Left ventricle myocardium inferior (tissue), 1 donor: Measurements from ENCODE around the gene EML2. TPM values are rescaled to one million over a fixed set of nuclear protein-coding genes. Genes with fewer than 3 reads are reported as not detected.

Experiments used
- DNase-seq: peaks from one replicate; pipeline ENCODE4 v3.0.0-alpha.2; 2020
- H3K27ac ChIP-seq: fragments of 200-600 bp; replicated peaks from 2 replicates; pipeline ENCODE4 v1.8.0; 2021
- H3K27me3 ChIP-seq: fragments of 200-600 bp; 2 replicates; pipeline ENCODE4 v1.8.0; 2021; ENCODE audit warnings: low read depth
- H3K36me3 ChIP-seq: fragments of 200-600 bp; 2 replicates; pipeline ENCODE4 v1.8.0; 2021
- H3K4me1 ChIP-seq: fragments of 200-600 bp; 2 replicates; pipeline ENCODE4 v1.8.0; 2021
- H3K4me3 ChIP-seq: fragments of 200-600 bp; 2 replicates; pipeline ENCODE4 v1.8.0; 2021; ENCODE audit warnings: mild to moderate bottlenecking, moderate library complexity
- H3K9me3 ChIP-seq: fragments of 200-600 bp; replicated peaks from 2 replicates; pipeline ENCODE4 v1.8.0; 2021
- CTCF ChIP-seq: fragments of 200-600 bp; IDR thresholded peaks from 2 replicates; pipeline ENCODE4 v1.8.0; 2021; ENCODE audit warnings: antibody characterized with exemption, mild to moderate bottlenecking, borderline replicate concordance
- intact Hi-C: fragments of 100-400 bp; cut with micrococcal nuclease; formaldehyde crosslinking; loops from one replicate; pipeline ENCODE4 v1.11.0; 2022
- total RNA-seq: library from RNA; stranded (reverse); fragmentation: NEBNext Ultra II Directional; extraction: Animal tissue kit (Norgen Biotek cat#: 25700); gene quantifications from one replicate; pipeline ENCODE4 v1.2.1, GENCODE V29; 2021
- donor health status: DM: no; HTN: yes; CAD: no; lungs with severe emphysema.

The EML2 gene
- total RNA-seq, 1 donor from 2014 or later, result 48.4 TPM

GRCh38 chr19:45581576-45581975, 57.6 kb downstream of the EML2 start:
- H3K4me3 ChIP-seq, result no peak overlapping the region
- H3K27me3 ChIP-seq, result no peaks in the 10 kb centered on the region
- no peaks in the 10 kb centered on the region for H3K9me3 ChIP-seq
- H3K4me1 ChIP-seq, result peaks cover 55% of the 10 kb centered on the region
- H3K27ac ChIP-seq, result peak overlapping the region; percentile 13
- H3K36me3 ChIP-seq, result no peaks in the 10 kb centered on the region
- no peak for DNase-seq
- intact Hi-C loops, result no loop called here
- TF ChIP-seq CTCF, result no peak

GRCh38 chr19:45578861-45579260, 60.3 kb downstream of the EML2 start:
- Histone ChIP-seq H3K27me3 (no peaks in the 10 kb centered on the region), H3K4me1 (peaks cover 70% of the 10 kb centered on the region), H3K9me3 (no peaks in the 10 kb centered on the region), H3K36me3 (no peaks in the 10 kb centered on the region), H3K4me3 (no peak overlapping the region), H3K27ac (peak overlapping the region; percentile 81)
- intact Hi-C loops, result loop anchor here (10.0 kb wide), 1 partner anchor 54 kb away; no protein-coding TSS in a partner anchor
- TF ChIP-seq CTCF, result no peak
- DNase-seq, result no peak

- H3K36me3 ChIP-seq, result no peaks in the 10 kb centered on the region
- H3K4me1 ChIP-seq, result peaks cover 71% of the 10 kb centered on the region
- no peaks in the 10 kb centered on the region for H3K27me3 ChIP-seq
- no peak overlapping the region for H3K4me3 ChIP-seq
- no peaks in the 10 kb centered on the region for H3K9me3 ChIP-seq
- TF ChIP-seq CTCF, result no peak
- DNase-seq, result peak; percentile 49
- H3K27ac ChIP-seq, result peak overlapping the region; percentile 81
- intact Hi-C loops, result loop anchor here (10.0 kb wide), 1 partner anchor 53 kb away; no protein-coding TSS in a partner anchor
Measured at GRCh38 chr19:45577111-45577905, 61.9 kb downstream of the EML2 start.

GRCh38 chr19:45576682-45577081, 62.5 kb downstream of the EML2 start:
- intact Hi-C loops, result loop anchor here (10.0 kb wide), 1 partner anchor 52 kb away; no protein-coding TSS in a partner anchor
- Histone ChIP-seq H3K4me1 (peaks cover 71% of the 10 kb centered on the region), H3K27me3 (no peaks in the 10 kb centered on the region), H3K4me3 (no peak overlapping the region), H3K36me3 (no peaks in the 10 kb centered on the region), H3K9me3 (peaks cover 3% of the 10 kb centered on the region), H3K27ac (peak overlapping the region; percentile 81)
- no peak for DNase-seq
- TF ChIP-seq CTCF, result no peak

GRCh38 chr19:45575216-45575615, 64.0 kb downstream of the EML2 start:
- Histone ChIP-seq H3K4me3 (no peak overlapping the region), H3K27ac (peak overlapping the region; percentile 81), H3K4me1 (peaks cover 77% of the 10 kb centered on the region), H3K9me3 (peaks cover 5% of the 10 kb centered on the region), H3K36me3 (no peaks in the 10 kb centered on the region), H3K27me3 (no peaks in the 10 kb centered on the region)
- intact Hi-C loops, result loop anchor here (10.0 kb wide), 1 partner anchor 50 kb away; no protein-coding TSS in a partner anchor
- TF ChIP-seq CTCF, result no peak
- no peak for DNase-seq
